NCI-H524 (cell line): ENCODE results near the gene HIBCH.
"Not testable (repeated sequence)": the region's sequence is repeated elsewhere in the genome, so short reads cannot be mapped to it uniquely, and the experiment has no call there.

Source experiments
- DNase-seq, 2 experiments: peaks; one replicate each; lab custom pipeline; 2025; lab: John Stamatoyannopoulos, UW

The HIBCH gene

GRCh38 chr2:190343089-190343535 is 23.5 kb upstream of the HIBCH start:
- peak in 1 of 2 experiments; percentile 63 for DNase-seq

GRCh38 chr2:190342611-190343010 is 23.0 kb upstream of the HIBCH start:
- DNase-seq, result no peak

DNA sequence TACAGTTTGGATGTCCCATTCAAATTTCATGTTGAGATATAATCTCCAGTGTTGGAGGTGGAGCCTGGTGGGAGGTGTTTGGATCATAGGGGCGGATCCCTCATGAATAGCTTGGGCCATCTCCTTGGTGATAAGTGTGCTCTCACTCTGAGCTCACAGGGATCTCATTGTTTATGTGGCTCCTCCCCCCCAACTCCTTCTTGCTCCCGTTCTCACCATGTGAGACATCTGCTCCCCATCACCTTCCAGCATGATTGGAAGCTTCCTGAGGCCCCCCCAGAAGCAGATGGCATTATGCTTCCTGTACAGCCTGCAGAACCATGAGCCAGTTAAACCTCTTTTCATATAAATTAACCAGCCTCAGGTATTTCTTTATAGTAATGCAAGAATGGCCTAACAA is 20.7 kb upstream of the HIBCH start:
- peak in 1 of 2 experiments; percentile 19 for DNase-seq

GRCh38 chr2:190339394-190339793 is 19.8 kb upstream of the HIBCH start:
- no peak for DNase-seq

DNA sequence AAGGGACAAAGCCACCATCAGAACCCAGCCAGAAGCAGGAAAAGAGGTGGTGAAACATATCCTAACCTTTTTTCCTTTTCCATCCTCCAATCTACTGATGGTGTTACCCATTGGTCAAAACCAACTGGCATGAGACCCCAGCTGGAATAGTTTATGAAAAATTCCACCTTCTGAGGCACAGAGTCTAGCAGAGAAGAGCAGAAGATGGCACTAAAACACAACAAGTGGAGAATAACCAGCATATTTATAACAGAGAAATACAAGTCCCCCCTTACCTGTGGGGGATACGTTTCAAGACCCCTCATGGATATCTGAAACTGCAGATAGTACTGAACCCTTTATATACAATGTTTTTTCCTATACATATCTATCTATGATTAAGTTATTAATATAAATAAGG is 18.8 kb upstream of the HIBCH start:
- no peak for DNase-seq

DNA sequence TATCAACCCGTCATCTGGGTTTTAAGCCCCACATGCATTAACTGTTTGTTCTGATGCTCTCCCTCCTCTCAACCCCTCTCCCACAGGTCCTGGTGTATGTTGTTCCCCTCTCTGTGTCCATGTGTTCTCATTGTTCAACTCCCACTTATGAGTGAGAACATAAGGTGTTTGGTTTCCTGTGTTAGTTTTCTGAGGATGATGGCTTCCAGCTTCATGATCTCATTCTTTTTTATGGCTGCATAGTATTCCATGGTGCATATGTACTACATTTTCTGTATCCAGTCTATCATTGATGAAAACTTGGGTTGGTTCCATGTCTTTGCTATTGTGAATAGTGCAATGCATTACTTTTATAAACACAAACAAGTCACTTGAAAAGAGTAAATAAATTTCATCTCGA is 16.8 kb upstream of the HIBCH start:
- DNase-seq, result no peak

DNA sequence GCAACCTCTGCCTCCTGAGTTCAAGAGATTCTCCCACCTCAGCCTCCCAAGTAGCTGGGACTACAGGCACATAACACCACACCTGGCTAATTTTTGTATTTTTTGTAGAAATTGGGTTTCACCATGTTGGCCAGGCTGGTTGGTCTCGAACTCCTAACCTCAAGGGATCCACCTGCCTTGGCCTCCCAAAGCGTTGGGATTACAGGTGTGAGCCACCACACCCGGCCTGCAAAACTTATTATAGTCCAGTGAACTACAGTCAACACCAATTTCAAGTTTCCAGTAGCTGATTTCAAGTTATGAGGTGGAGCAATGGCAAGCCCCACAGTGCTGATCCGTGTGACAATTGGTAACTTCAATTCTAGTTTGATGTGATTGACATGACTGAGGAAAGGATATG is 16.0 kb upstream of the HIBCH start:
- not testable (repeated sequence) for DNase-seq

DNA sequence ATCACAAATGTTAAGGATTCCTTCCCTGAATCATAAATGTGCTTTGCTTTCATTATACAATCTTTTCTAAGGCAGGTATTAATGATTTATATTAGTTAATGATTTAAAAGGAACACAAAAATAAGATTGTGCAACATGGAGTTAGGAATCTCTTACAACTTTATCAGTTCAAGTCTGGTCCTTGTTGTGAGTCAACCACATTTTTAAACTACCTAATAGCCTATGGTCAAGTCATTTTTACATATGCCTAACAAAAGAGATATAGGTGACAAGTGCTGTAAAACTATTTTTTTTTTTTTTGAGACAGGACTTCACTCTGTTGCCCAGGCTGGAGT is 15.6 kb upstream of the HIBCH start:
- no peak for DNase-seq

GRCh38 chr2:190334479-190335224 is 15.0 kb upstream of the HIBCH start:
- DNase-seq, result no peak

GRCh38 chr2:190333928-190334327 is 14.3 kb upstream of the HIBCH start:
- no peak for DNase-seq

GRCh38 chr2:190333395-190333794 is 13.8 kb upstream of the HIBCH start:
- no peak for DNase-seq

- DNase-seq, result no peak
Measured at GRCh38 chr2:190328573-190329147, 9.0 kb upstream of the HIBCH start.

DNA sequence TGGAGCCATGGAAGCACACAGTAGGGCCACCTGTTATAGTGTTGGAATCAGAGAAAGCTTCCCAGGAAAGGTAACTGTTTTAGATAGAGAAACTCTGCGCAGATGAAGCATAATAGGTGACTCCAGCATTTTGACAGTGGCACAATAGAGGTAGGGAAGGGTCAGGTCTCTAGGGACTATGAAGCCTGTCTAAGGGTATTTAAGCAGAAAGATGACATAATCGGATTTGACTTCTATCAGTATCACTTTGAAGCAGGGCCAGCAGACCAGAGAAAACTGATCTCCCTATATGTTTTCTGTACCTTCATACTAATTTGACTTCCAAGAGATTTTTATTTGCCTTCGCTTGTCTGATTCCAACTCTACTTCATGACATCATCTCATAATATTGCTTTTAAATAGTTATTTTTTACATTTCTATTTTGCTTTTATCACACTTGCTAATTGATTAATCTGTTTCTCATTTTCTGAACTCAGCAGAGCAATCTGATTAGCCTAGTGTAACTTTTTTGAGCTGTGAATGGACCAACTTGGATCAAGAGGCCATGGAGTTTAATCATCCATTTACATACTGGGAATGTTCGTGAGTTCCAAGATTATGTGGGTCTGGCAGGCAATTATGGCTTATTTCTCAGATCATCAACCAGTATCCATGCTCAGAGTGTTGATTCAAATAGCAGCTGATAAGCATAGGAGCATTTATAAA is 8.4 kb upstream of the HIBCH start:
- DNase-seq, result no peak

GRCh38 chr2:190325588-190325987 is 6.0 kb upstream of the HIBCH start:
- no peak for DNase-seq

DNA sequence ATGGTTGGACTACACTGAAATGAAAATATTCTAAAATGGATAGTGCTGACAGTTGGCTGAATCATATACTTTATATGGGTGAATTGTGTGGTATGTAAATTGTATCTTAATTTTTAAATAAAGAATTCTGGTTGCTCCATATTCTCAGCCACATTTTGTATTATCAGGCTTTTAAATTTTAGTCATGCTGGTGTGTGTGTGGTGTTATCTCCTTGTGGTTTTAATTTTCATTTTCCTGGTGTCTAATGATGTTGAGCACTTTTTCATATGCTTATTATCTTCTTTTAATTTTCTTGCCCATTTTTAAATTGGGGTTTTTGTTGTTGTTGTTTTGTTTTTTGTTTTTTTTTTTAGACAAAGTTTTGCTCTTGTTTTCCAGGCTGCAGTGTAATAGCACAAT is 3.8 kb upstream of the HIBCH start:
- no peak for DNase-seq

DNA sequence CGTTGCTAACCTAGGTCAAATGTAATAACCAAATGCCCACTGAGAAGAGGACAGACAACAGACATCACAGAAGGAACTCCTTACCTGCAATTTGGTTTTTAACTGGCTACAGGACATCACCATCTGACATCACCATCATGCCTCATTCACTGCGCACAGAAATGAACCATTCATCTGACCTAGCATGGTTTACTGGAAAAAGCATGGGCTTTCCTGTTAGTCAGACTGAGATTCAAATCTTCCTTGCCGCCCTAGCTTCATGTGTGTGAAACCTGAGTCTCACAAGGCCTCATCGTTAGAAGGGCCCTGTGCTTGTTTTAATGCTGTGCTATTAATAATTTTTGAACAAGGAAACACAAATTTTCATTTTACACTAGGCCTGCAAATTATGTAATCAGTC is 1.1 kb upstream of the HIBCH start:
- DNase-seq, result no peak

DNA sequence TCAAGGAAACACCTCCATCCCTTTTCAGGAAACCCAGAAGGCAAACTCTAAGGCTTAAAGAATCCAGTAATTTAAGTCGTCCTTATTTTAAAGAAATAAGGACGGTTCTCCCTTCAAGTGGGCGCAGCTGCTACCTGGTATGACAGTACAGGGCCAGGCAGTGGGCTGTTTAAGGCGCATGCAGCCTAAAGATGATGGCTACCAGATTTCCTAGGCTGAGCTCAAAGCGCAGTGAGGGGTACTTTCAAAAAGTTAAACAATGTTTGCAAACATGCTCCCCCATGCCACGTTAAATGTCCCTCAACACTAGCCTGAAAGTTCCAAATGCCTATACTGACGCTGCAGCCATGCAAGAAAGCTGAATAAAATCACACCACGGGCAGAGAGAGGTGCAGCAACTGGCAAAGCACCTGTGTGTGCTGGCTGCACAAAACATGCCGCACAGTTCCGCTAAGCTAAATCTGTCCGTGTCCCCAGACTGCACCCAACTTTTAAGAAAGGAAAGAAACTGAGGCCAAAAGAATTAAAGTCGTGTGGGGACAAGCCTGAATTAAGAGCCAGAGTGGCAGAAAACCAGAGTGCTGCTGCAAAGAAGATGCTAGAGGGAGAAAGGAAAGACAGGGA is 583 bp downstream of the HIBCH start:
- DNase-seq, result peak in 1 of 2 experiments; percentile 41

GRCh38 chr2:190318514-190318913 is 1.1 kb downstream of the HIBCH start:
- DNase-seq, result no peak

DNA sequence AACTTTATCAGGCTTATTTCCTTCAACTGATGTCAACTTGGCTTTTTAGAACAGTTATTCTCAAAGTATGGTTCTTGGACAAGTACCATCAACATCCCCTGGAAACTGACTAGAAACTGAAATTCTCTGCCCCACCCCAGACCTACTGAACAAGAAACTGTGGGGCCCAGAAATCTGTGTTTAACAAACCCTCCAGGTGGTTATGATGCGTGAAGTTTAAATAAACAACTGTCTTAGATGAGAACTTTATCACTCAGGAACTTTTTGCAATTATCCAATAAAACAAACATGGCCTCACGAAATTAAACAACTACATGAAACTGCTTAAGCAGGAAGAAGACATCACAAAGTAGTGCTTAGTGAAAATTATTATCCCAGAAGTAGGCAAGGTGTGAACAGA is 4.4 kb downstream of the HIBCH start:
- no peak for DNase-seq

GRCh38 chr2:190313880-190314279 is 5.7 kb downstream of the HIBCH start:
- DNase-seq, result no peak

GRCh38 chr2:190312635-190313025 is 7.0 kb downstream of the HIBCH start:
- not testable (repeated sequence) for DNase-seq

DNA sequence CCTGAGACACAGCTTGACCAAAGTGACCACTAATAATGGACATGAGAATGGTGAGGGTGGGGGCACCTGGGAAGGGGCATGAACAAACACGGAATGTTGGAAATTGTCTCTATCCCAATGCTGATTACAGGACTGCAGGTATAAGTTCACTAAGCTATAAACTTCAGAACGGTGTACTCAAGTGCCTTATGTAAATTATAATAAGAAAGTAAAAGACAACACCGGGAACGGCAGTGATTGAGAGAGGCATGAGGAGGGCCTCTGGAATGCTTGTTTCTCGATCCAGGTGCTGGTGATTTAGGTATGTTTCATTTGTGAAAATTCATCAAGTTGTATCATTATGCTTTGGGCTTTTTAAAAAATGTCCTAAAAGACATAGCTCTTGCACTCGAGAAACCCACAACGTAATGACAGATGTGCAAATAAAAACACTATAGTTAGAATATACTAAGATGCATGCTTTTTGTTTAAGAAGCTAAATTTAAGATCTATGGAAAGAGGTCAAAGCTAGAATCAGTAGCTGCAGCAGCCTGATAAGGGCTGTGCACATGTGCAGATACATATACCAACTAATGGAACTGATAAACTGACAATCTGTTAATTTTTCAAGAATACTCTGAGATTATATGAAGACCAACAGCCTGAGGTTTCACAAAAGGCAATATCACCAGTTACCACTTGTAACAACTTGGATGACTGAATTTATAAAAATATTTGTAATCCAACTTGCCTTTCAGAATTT is 7.6 kb downstream of the HIBCH start:
- no peak for DNase-seq
